Measurements from ENCODE around the gene KIF26B.

The KIF26B gene

GRCh38 chr1:245133995-245134715 is 20.6 kb upstream of the KIF26B start:
- DNase-seq (ENCODE audit: low read depth) = no peak
- H3K9me3 ChIP-seq (ENCODE audit: control insufficient read depth, low read length) = peaks cover 3% of the 10 kb centered on the region
- no peak overlapping the region for H3K4me3 ChIP-seq (ENCODE audit: low read length)
- H3K9ac ChIP-seq (ENCODE audit: low read length) = no peak overlapping the region
- H3K27me3 ChIP-seq (replicated peaks; ENCODE audit: control insufficient read depth, insufficient read depth, low read length) = peaks cover 14% of the 10 kb centered on the region
- no peaks in the 10 kb centered on the region for H3K36me3 ChIP-seq (ENCODE audit: control insufficient read depth, insufficient read depth, low read length, severe bottlenecking)
- no peaks in the 10 kb centered on the region for H3K4me1 ChIP-seq (ENCODE audit: control insufficient read depth, insufficient read depth, low read length)

DNA sequence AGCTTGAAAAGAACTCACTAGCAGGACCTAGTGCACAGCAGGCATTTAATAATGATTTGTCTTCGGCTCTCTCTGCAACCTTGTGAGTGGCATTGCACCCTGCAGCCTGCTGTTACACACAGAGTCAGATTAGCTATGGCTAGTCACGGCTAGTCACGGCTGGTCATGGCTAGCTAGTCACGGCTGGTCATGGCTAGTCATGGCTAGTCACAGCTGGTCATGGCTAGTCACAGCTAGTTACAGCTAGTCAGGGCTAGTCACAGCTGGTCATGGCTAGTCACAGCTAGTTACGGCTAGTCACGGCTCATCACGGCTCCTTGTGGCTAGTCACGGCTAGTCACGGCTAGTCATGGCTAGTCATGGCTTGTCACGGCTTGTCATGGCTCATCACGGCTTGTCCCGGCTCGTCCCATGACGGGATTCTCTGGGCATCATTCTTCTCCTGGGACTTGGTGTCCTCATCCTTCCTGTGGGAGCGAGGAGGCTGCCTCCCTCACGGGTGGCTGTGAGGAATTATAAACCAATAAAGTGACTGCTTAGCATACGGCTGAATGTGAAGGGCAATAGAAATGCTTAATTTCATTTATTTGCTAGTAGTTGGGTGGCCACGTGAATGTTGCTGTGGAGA is 12.5 kb upstream of the KIF26B start:
- no peak for DNase-seq (ENCODE audit: low read depth)
- H3K4me3 ChIP-seq (ENCODE audit: low read length) = no peak overlapping the region

GRCh38 chr1:245142976-245143375 is 11.8 kb upstream of the KIF26B start:
- Histone ChIP-seq H3K27me3 (replicated peaks; ENCODE audit: control insufficient read depth, insufficient read depth, low read length) (peaks cover 17% of the 10 kb centered on the region), H3K9me3 (ENCODE audit: control insufficient read depth, low read length) (no peaks in the 10 kb centered on the region), H3K4me1 (ENCODE audit: control insufficient read depth, insufficient read depth, low read length) (no peaks in the 10 kb centered on the region), H3K9ac (ENCODE audit: low read length) (no peak overlapping the region), H3K4me3 (ENCODE audit: low read length) (no peak overlapping the region), H3K36me3 (ENCODE audit: control insufficient read depth, insufficient read depth, low read length, severe bottlenecking) (no peaks in the 10 kb centered on the region)
- no peak for DNase-seq (ENCODE audit: low read depth)

More for the DNA sequence above, 12.5 kb upstream of the KIF26B start:
- no peak overlapping the region for H3K9ac ChIP-seq (ENCODE audit: low read length)
- H3K4me1 ChIP-seq (ENCODE audit: control insufficient read depth, insufficient read depth, low read length) = no peaks in the 10 kb centered on the region
- peaks cover 19% of the 10 kb centered on the region for H3K27me3 ChIP-seq (replicated peaks; ENCODE audit: control insufficient read depth, insufficient read depth, low read length)
- H3K9me3 ChIP-seq (ENCODE audit: control insufficient read depth, low read length) = peaks cover 2% of the 10 kb centered on the region
- no peaks in the 10 kb centered on the region for H3K36me3 ChIP-seq (ENCODE audit: control insufficient read depth, insufficient read depth, low read length, severe bottlenecking)

GRCh38 chr1:245143849-245144248 is 10.9 kb upstream of the KIF26B start:
- H3K4me3 ChIP-seq (ENCODE audit: low read length) = no peak overlapping the region
- peaks cover 17% of the 10 kb centered on the region for H3K27me3 ChIP-seq (replicated peaks; ENCODE audit: control insufficient read depth, insufficient read depth, low read length)
- H3K36me3 ChIP-seq (ENCODE audit: control insufficient read depth, insufficient read depth, low read length, severe bottlenecking) = no peaks in the 10 kb centered on the region
- no peak for DNase-seq (ENCODE audit: low read depth)
- H3K9me3 ChIP-seq (ENCODE audit: control insufficient read depth, low read length) = no peaks in the 10 kb centered on the region
- H3K9ac ChIP-seq (ENCODE audit: low read length) = no peak overlapping the region
- no peaks in the 10 kb centered on the region for H3K4me1 ChIP-seq (ENCODE audit: control insufficient read depth, insufficient read depth, low read length)

- DNase-seq (ENCODE audit: low read depth) = no peak
- H3K9me3 ChIP-seq (ENCODE audit: control insufficient read depth, low read length) = no peaks in the 10 kb centered on the region
- H3K4me3 ChIP-seq (ENCODE audit: low read length) = no peak overlapping the region
- H3K27me3 ChIP-seq (replicated peaks; ENCODE audit: control insufficient read depth, insufficient read depth, low read length) = peaks cover 28% of the 10 kb centered on the region
- no peaks in the 10 kb centered on the region for H3K36me3 ChIP-seq (ENCODE audit: control insufficient read depth, insufficient read depth, low read length, severe bottlenecking)
- no peak overlapping the region for H3K9ac ChIP-seq (ENCODE audit: low read length)
- no peaks in the 10 kb centered on the region for H3K4me1 ChIP-seq (ENCODE audit: control insufficient read depth, insufficient read depth, low read length)
Measured at GRCh38 chr1:245148069-245148468, 6.7 kb upstream of the KIF26B start.

DNA sequence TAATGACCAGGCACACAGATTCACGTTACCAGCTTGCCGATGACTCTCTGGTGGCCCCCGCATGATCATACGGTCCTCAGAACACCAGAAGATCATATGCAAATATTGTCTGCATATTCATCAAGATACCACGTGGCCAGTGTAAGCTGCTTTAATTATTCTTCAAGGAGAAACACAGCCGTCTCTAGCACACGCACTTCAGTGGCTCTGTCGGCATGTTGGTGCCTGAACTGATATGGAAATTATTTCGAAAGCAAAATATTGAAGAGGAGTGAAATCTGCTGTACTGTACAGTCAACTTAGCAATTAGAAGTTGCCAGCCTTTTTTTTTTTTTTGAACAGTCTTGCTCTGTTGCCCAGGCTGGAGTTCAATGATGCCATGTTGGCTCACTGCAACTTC is 5.9 kb upstream of the KIF26B start:
- DNase-seq (ENCODE audit: low read depth) = no peak
- no peaks in the 10 kb centered on the region for H3K9me3 ChIP-seq (ENCODE audit: control insufficient read depth, low read length)
- H3K4me3 ChIP-seq (ENCODE audit: low read length) = no peak overlapping the region
- peaks cover 6% of the 10 kb centered on the region for H3K4me1 ChIP-seq (ENCODE audit: control insufficient read depth, insufficient read depth, low read length)
- no peak overlapping the region for H3K9ac ChIP-seq (ENCODE audit: low read length)
- H3K27me3 ChIP-seq (replicated peaks; ENCODE audit: control insufficient read depth, insufficient read depth, low read length) = peaks cover 25% of the 10 kb centered on the region
- no peaks in the 10 kb centered on the region for H3K36me3 ChIP-seq (ENCODE audit: control insufficient read depth, insufficient read depth, low read length, severe bottlenecking)

- Histone ChIP-seq H3K9me3 (ENCODE audit: control insufficient read depth, low read length) (peaks cover 8% of the 10 kb centered on the region), H3K4me1 (ENCODE audit: control insufficient read depth, insufficient read depth, low read length) (peaks cover 17% of the 10 kb centered on the region), H3K27me3 (replicated peaks; ENCODE audit: control insufficient read depth, insufficient read depth, low read length) (peaks cover 11% of the 10 kb centered on the region), H3K9ac (ENCODE audit: low read length) (no peak overlapping the region), H3K4me3 (ENCODE audit: low read length) (peak overlapping the region; percentile 83), H3K36me3 (ENCODE audit: control insufficient read depth, insufficient read depth, low read length, severe bottlenecking) (no peaks in the 10 kb centered on the region)
- peak; percentile 93 for DNase-seq (ENCODE audit: low read depth)
Measured at GRCh38 chr1:245153081-245153551, 1.7 kb upstream of the KIF26B start.

- H3K4me3 ChIP-seq (ENCODE audit: low read length) = peak overlapping the region; percentile 83
- peaks cover 14% of the 10 kb centered on the region for H3K9me3 ChIP-seq (ENCODE audit: control insufficient read depth, low read length)
- peaks cover 17% of the 10 kb centered on the region for H3K4me1 ChIP-seq (ENCODE audit: control insufficient read depth, insufficient read depth, low read length)
- H3K9ac ChIP-seq (ENCODE audit: low read length) = no peak overlapping the region
- peaks cover 11% of the 10 kb centered on the region for H3K27me3 ChIP-seq (replicated peaks; ENCODE audit: control insufficient read depth, insufficient read depth, low read length)
- H3K36me3 ChIP-seq (ENCODE audit: control insufficient read depth, insufficient read depth, low read length, severe bottlenecking) = no peaks in the 10 kb centered on the region
- peak; percentile 70 for DNase-seq (ENCODE audit: low read depth)
Measured at GRCh38 chr1:245153552-245154428, 995 bp upstream of the KIF26B start.

- peak; percentile 62 for DNase-seq (ENCODE audit: low read depth)
- H3K4me3 ChIP-seq (ENCODE audit: low read length) = peak overlapping the region; percentile 83
- peaks cover 30% of the 10 kb centered on the region for H3K9me3 ChIP-seq (ENCODE audit: control insufficient read depth, low read length)
- H3K36me3 ChIP-seq (ENCODE audit: control insufficient read depth, insufficient read depth, low read length, severe bottlenecking) = no peaks in the 10 kb centered on the region
- H3K9ac ChIP-seq (ENCODE audit: low read length) = peak overlapping the region; percentile 77
- peaks cover 18% of the 10 kb centered on the region for H3K4me1 ChIP-seq (ENCODE audit: control insufficient read depth, insufficient read depth, low read length)
- peaks cover 8% of the 10 kb centered on the region for H3K27me3 ChIP-seq (replicated peaks; ENCODE audit: control insufficient read depth, insufficient read depth, low read length)
Measured at GRCh38 chr1:245155272-245156040, 671 bp downstream of the KIF26B start.

- Histone ChIP-seq H3K9ac (ENCODE audit: low read length) (peak overlapping the region; percentile 77), H3K27me3 (replicated peaks; ENCODE audit: control insufficient read depth, insufficient read depth, low read length) (peaks cover 2% of the 10 kb centered on the region), H3K4me1 (ENCODE audit: control insufficient read depth, insufficient read depth, low read length) (peaks cover 23% of the 10 kb centered on the region), H3K36me3 (ENCODE audit: control insufficient read depth, insufficient read depth, low read length, severe bottlenecking) (no peaks in the 10 kb centered on the region), H3K9me3 (ENCODE audit: control insufficient read depth, low read length) (peaks cover 30% of the 10 kb centered on the region), H3K4me3 (ENCODE audit: low read length) (peak overlapping the region; percentile 83)
- DNase-seq (ENCODE audit: low read depth) = peak; percentile 95
Measured at GRCh38 chr1:245156041-245156735, 1.4 kb downstream of the KIF26B start.
